NT2/D1 (cell line): ENCODE results near the gene KRT40.

ENCODE experiments used
- SUZ12 ChIP-seq: IDR thresholded peaks from 2 replicates; pipeline ENCODE4 v1.6.1; 2011; ENCODE audit not compliant: insufficient read length, insufficient read depth; ENCODE audit errors: extremely low read depth
- YY1 ChIP-seq: IDR thresholded peaks from 2 replicates; pipeline ENCODE4 v1.6.1; 2011; ENCODE audit not compliant: insufficient read length, insufficient read depth
- ZNF274 ChIP-seq: IDR thresholded peaks from 2 replicates; pipeline ENCODE4 v1.6.1; 2011; ENCODE audit warnings: mild to moderate bottlenecking, low read depth, low read length

DNA sequence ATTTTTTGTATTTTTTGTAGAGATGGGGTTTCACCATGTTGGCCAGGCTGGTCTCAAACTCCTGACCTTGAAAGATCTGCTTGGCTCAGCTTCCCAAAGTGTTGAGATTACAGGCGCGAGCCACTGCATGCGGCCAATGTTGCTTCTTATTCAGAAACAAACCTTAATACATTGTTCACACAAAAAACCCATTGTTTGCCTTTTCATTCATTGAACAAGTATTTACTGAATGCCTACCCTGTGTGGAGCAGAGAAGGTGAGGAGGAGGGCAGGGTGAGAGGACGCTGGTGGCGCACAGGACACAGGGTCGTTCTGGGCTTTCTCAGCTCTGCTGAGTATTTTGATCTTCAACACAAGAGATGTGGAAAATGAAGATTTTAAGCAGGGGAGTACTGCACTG is 38.7 kb downstream of the KRT40 start:
- no peak for TF ChIP-seq ZNF274
- no peak for TF ChIP-seq YY1
- TF ChIP-seq SUZ12 = no peak
